SK-MEL-5 (cell line): ENCODE results near the gene NFRKB. TPM values are rescaled to one million over a fixed set of nuclear protein-coding genes. Genes with fewer than 3 reads are reported as not detected.
"Not testable (repeated sequence)": the region's sequence is repeated elsewhere in the genome, so short reads cannot be mapped to it uniquely, and the experiment has no call there.

ENCODE experiments used
- DNase-seq: peaks from one replicate; pipeline ENCODE4 v3.0.0-alpha.2; 2016; ENCODE audit warnings: low read depth, low spot score
- in situ Hi-C: cut with HindIII; loops from 2 replicates; pipeline ENCODE4 v1.10.0; 2016; ENCODE audit warnings: low sequenced_read_pairs, high pct_unique_total_duplicates, low pct_unique_long_range_greater_than_20kb
- total RNA-seq: library from RNA; depleted of rRNA; stranded (reverse); fragments of >200 nt; shearing (Covaris generic); gene quantifications from 2 replicates; pipeline ENCODE4 v1.2.3, GENCODE V29; 2014; rRNA removed

The NFRKB gene
- total RNA-seq, 1 experiment from 2014 or later = 14.5 TPM

- DNase-seq = no peak
- in situ Hi-C loops = no loop called here
These were observed 41.7 kb downstream of the NFRKB start for GRCh38 chr11:129853518-129854231.

- in situ Hi-C loops = no loop called here
- DNase-seq = no peak
These were observed 43.1 kb downstream of the NFRKB start for GRCh38 chr11:129852125-129852740.

DNA sequence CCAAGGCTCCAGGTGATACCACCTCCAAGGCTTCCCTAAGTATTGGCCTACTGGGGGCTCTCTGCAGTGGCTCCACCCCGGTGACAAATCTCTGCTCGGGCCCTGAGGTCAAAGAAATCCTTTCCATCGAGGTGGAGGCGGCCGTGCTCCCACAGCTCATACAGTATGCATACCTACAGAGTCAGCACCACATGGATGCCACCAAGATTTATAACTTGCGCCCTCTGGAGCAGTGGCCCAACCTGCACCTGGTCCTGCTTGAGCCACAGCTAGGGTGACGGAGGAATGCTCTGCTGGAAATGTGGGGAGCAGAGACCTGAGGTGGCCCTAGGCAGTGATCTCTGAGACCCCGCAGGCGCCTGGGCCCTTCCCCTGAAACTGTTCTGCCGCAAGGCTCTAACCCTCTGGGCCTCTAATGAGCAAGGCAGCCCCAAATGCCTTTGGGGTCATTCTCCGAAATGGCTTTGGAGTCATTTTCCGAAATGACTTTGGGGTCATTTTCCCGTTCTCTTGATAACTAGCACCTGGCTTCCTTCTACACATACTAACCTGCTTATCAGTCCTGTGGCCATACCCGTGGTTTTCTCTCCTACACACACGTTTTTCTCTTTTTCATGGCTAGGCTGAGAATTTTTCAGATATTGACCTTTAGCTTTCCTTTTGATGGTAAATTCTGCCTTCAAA, 45.8 kb downstream of the NFRKB start:
- DNase-seq = no peak
- in situ Hi-C loops = no loop called here

GRCh38 chr11:129847361-129847760, 48.0 kb downstream of the NFRKB start:
- DNase-seq, in situ Hi-C loops: not testable (repeated sequence)

DNA sequence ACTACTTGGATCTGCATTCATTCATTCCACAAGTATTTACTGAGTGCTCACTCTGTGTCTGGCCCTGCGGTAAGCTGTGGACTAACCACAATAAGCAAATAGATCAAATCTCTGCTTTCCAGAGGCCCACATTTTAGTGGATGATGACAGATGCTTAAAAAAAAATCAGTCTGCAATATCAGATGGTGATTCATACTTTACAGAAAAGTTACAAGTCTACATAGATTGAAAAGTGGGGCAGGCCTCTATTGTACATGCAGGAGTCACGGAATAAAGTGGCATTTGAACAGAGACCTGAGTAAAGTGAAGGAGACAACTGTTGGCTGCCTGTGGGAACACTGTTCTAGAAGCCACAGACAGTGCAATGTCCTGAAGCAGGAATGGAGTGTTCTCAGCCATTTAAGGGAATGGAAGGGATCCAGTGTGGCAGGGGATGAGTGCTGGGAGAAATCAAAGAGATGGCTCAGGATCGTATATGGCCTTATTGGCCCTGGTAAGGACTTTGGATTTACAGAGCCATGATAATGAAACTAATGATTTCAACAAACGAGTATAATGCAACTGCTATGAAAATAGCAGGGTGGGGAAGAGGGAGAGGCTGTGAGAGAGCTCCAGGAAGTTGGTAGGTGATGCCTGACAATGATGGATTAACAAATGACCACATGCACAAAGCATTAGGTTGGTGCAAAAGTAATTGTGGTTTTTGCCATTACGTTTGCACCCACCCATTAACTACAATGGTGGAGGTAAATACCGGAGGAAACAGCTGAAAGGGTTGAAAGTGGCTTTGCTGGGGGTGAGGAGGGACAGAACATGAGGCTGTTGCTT, 48.7 kb downstream of the NFRKB start:
- in situ Hi-C loops = no loop called here
- DNase-seq = no peak

Other genes with a start within 250 kb of the NFRKB start
- not detected in 2 replicates for gene TMEM45B, start 79.7 kb downstream of the NFRKB start, total RNA-seq
- gene PRDM10, start 107.3 kb upstream of the NFRKB start, total RNA-seq = 3.6 and 4.3 TPM in 2 replicates
- 95.1 and 96.7 TPM in 2 replicates for gene APLP2, start 174.3 kb upstream of the NFRKB start, total RNA-seq